A549 treated with DMSO at 1 μM for 4 hours (cell line): ENCODE results near the gene ABCB7. TPM values are rescaled to one million over a fixed set of nuclear protein-coding genes. Genes with fewer than 3 reads are reported as not detected.

Experiments
- total RNA-seq: library from RNA; stranded (reverse); fragments of 200-300 nt; extraction: Qiagen RNA extraction; gene quantifications from 5 replicates; pipeline ENCODE4 v1.2.3, GENCODE V29; 2022; ENCODE audit warnings: low read depth

ABCB7 gene
- total RNA-seq, result 15.2 to 17.9 TPM (median 17.7 TPM) in 5 replicates

DNA sequence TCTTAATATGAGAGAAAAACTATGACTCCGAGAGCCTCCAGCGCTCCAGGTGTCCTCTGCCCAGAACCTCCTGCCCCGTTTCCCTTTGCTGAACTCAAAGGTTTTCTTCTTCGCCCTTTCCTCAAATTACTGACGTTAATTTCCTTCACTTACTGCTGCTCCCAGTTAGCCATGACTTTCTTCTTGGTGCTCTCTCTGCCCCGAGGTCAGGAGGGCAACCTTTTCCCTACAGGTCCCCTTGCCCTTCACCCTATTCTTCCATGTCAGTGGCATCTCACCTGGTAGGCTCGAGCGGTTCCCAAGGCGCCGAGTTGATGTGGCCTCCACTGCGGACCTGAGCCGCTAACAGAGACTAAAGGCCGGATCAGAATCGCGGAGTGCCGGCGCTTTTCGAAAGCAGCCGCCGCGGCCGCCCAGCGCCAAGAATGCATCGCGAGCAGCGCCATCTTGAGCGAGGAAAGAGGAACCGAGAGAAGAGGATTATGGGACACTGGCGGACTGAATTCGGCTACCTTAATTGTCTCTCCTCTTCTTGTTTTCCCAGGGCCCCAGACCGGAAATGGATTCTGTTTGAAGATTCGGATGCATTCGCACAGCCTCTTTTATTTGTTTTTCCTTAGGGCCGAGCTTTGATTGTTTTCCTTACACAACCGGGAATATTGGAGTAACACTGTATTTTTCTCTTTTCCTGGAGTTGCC lies at the start of gene ABCB7:
Gene ABCB7, minus strand, starts transcription at position 457 of the 699 bp plus-strand sequence. Its CDS starts 11 bp downstream, at position 446.

Other genes with a start within 250 kb of the ABCB7 start
- 0.01 to 0.23 TPM (median 0.02 TPM) in 4 of 5 replicates, not detected in the other for gene NEXMIF, start 230.8 kb downstream of the ABCB7 start, total RNA-seq
- 7.2 to 9.9 TPM (median 9.1 TPM) in 5 replicates for gene UPRT, start 117.8 kb upstream of the ABCB7 start, total RNA-seq